ENCODE results near the gene CRHR2. TPM values are rescaled to one million over a fixed set of nuclear protein-coding genes. Genes with fewer than 3 reads are reported as not detected.
A peak's percentile ranks its signal among the peaks of the same experiment; 100 is the strongest.

CRHR2 gene
- total and polyA plus RNA-seq, 11 donors, result 0.06 to 1.6 (median 0.71) TPM; not detected in 1

GRCh38 chr7:30726296-30727006 lies 44.2 kb upstream of the CRHR2 start:
- intact Hi-C loops (cut with DNase I), result no loop called here
- Histone ChIP-seq H3K27ac (peak overlapping the region in 1 of 12 donors; percentile 9), H3K9me3 (no peaks in the 10 kb centered on the region), H3K4me1 (no peaks in the 10 kb centered on the region), H3K27me3 (no peaks in the 10 kb centered on the region), H3K36me3 (no peaks in the 10 kb centered on the region), H3K4me3 (peak overlapping the region in 1 of 12 donors; percentile 28)
- WGBS, 4 donors, result 91 to 99% (median 94%) methylated on average over 5 to 7 of the region's 7 CpGs
- DNase-seq, result no peak
- no peak for ATAC-seq
- TF ChIP-seq CTCF (IDR thresholded peaks at IDR 0.05) (no peak), POLR2A (IDR thresholded peaks at IDR 0.05) (no peak)

GRCh38 chr7:30723776-30724175 lies 41.5 kb upstream of the CRHR2 start:
- no peak for ATAC-seq
- H3K36me3 ChIP-seq, result no peaks in the 10 kb centered on the region
- 48 to 66% (median 56%) methylated on average over 3 to 4 of the region's 4 CpGs for WGBS, 4 donors
- no peak overlapping the region for H3K4me3 ChIP-seq
- no peaks in the 10 kb centered on the region for H3K4me1 ChIP-seq
- TF ChIP-seq POLR2A (IDR thresholded peaks at IDR 0.05) (no peak), CTCF (IDR thresholded peaks at IDR 0.05) (no peak)
- no peak for DNase-seq
- peaks cover 0 to 14% (median 0%) of the 10 kb centered on the region in 12 donors for H3K9me3 ChIP-seq
- intact Hi-C loops (cut with DNase I), result no loop called here
- H3K27ac ChIP-seq, result no peak overlapping the region
- no peaks in the 10 kb centered on the region for H3K27me3 ChIP-seq

- no peak for DNase-seq
- no peak for TF ChIP-seq CTCF (IDR thresholded peaks at IDR 0.05)
- TF ChIP-seq POLR2A (IDR thresholded peaks at IDR 0.05), result no peak
- intact Hi-C loops (cut with DNase I), result no loop called here
- Histone ChIP-seq H3K4me1 (no peaks in the 10 kb centered on the region), H3K27me3 (no peaks in the 10 kb centered on the region), H3K9me3 (peaks cover 0 to 24% (median 7%) of the 10 kb centered on the region in 12 donors), H3K4me3 (no peak overlapping the region), H3K27ac (no peak overlapping the region), H3K36me3 (no peaks in the 10 kb centered on the region)
- ATAC-seq, result no peak
Measured at GRCh38 chr7:30722671-30723070, 40.4 kb upstream of the CRHR2 start.

- Histone ChIP-seq H3K4me1 (no peaks in the 10 kb centered on the region), H3K36me3 (no peaks in the 10 kb centered on the region), H3K27me3 (no peaks in the 10 kb centered on the region), H3K27ac (no peak overlapping the region), H3K4me3 (no peak overlapping the region), H3K9me3 (peaks cover 0 to 24% (median 7%) of the 10 kb centered on the region in 12 donors)
- ATAC-seq, result no peak
- TF ChIP-seq POLR2A (IDR thresholded peaks at IDR 0.05) (no peak), CTCF (IDR thresholded peaks at IDR 0.05) (no peak)
- 81 to 91% (median 89%) methylated on average over 2 of the region's 2 CpGs for whole genome bisulfite sequencing, 4 donors
- intact Hi-C loops (cut with DNase I), result no loop called here
- no peak for DNase-seq
Measured at GRCh38 chr7:30722187-30722586, 39.9 kb upstream of the CRHR2 start.

Measured in heart left ventricle (tissue), 16 donors.